ENCODE data around the gene FBLN7. TPM values are rescaled to one million over a fixed set of nuclear protein-coding genes. Genes with fewer than 3 reads are reported as not detected.

Gene FBLN7
- total and polyA plus RNA-seq, 12 donors = 0.22 to 1.7 (median 0.66) TPM

GRCh38 chr2:112160283-112161250 is 22.4 kb downstream of the FBLN7 start:
- Histone ChIP-seq H3K4me3 (no peak overlapping the region), H3K4me1 (peaks cover 0 to 8% (median 0%) of the 10 kb centered on the region in 9 donors), H3K36me3 (no peaks in the 10 kb centered on the region), H3K27me3 (no peaks in the 10 kb centered on the region), H3K27ac (no peak overlapping the region), H3K9me3 (no peaks in the 10 kb centered on the region)
- DNase-seq = no peak
- intact Hi-C loops (cut with DNase I) = no loop called here
- 83 to 84% methylated on average over 46 to 52 of the region's 52 CpGs for WGBS, 2 donors
- ATAC-seq = no peak
- no peak for TF ChIP-seq CTCF (IDR thresholded peaks at IDR 0.05)

- no peak for TF ChIP-seq CTCF (IDR thresholded peaks at IDR 0.05)
- H3K27ac ChIP-seq = no peak overlapping the region
- no peaks in the 10 kb centered on the region for H3K9me3 ChIP-seq
- no peaks in the 10 kb centered on the region for H3K4me1 ChIP-seq
- no peak overlapping the region for H3K4me3 ChIP-seq
- DNase-seq (no peak), ATAC-seq (no peak)
- intact Hi-C loops (cut with DNase I) = no loop called here
- WGBS, 2 donors = 93 to 96% methylated on average over 9 of the region's 9 CpGs
- H3K27me3 ChIP-seq = no peaks in the 10 kb centered on the region
- no peaks in the 10 kb centered on the region for H3K36me3 ChIP-seq
Observed at GRCh38 chr2:112161431-112162145, 23.4 kb downstream of the FBLN7 start.

DNA sequence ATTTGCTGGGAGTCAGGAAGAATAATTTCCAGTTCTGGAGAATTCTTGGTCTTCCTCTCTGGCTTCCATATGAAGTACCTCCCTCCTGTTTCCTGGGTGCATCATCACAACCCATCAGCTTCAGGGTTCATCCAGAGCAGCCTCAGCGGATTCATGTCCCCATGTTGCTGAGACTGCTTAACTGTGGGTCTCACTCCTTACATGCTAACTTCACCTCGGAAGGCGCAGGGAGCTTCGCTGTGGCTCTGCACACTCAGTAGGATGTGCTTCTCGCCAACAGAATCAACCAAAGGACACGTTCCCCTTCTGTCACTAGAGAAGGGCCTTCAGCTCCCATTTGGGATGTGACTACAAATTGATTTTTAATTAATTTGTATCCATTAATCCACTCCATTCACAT is 24.2 kb downstream of the FBLN7 start:
- DNase-seq (no peak), ATAC-seq (no peak)
- H3K4me3 ChIP-seq = no peak overlapping the region
- no peak for TF ChIP-seq CTCF (IDR thresholded peaks at IDR 0.05)
- WGBS, 2 donors = 95 to 97% methylated on average over 6 of the region's 6 CpGs
- H3K27me3 ChIP-seq = no peaks in the 10 kb centered on the region
- H3K4me1 ChIP-seq = no peaks in the 10 kb centered on the region
- intact Hi-C loops (cut with DNase I) = no loop called here
- H3K9me3 ChIP-seq = no peaks in the 10 kb centered on the region
- no peaks in the 10 kb centered on the region for H3K36me3 ChIP-seq
- no peak overlapping the region for H3K27ac ChIP-seq

DNA sequence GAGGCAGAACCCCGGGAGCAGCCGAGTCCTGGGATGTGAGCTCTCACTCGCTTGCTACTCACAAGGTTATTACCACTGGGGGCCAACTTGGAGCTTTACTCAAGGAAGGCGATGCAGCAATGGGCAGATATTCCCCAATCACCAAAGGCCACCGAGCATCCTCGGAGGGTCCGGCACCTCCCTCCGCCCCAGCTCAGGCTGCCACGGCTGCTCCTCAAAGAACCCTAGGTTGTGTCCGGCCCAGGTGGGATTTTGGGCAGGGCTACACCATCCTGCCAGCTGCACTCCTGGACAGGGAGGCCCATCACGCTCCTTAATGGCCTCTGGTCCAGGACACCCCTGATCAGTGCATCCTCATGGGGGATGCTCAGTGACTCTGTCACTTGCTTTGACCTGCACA is 24.8 kb downstream of the FBLN7 start:
- Histone ChIP-seq H3K4me1 (no peaks in the 10 kb centered on the region), H3K4me3 (no peak overlapping the region), H3K36me3 (no peaks in the 10 kb centered on the region), H3K27ac (no peak overlapping the region), H3K27me3 (no peaks in the 10 kb centered on the region), H3K9me3 (no peaks in the 10 kb centered on the region)
- DNase-seq (no peak), ATAC-seq (no peak)
- WGBS, 2 donors = 94 to 96% methylated on average over 11 of the region's 11 CpGs
- intact Hi-C loops (cut with DNase I) = no loop called here
- no peak for TF ChIP-seq CTCF (IDR thresholded peaks at IDR 0.05)
